ENCODE measurements around the gene ADAM12.

- TF ChIP-seq CTCF (IDR thresholded peaks at IDR 0.05; ENCODE audit: insufficient read depth, low read depth, low read length): no peak
- TF ChIP-seq EZH2 (IDR thresholded peaks at IDR 0.05; ENCODE audit: insufficient read depth, low read length): no peak
Measured at GRCh38 chr10:126372396-126372795, 15.9 kb downstream of the ADAM12 start.

All from astrocyte (in vitro differentiated cells and primary cell).